SU-DHL-6 (cell line): ENCODE data around the gene RABEP2.

Experiments used
- CTCF ChIP-seq: fragments of 200-600 bp; sonication (generic); IDR thresholded peaks from one replicate; pipeline ENCODE4 v1.5.1; 2017; ENCODE audit warnings: antibody characterized with exemption, mild to moderate bottlenecking, low read length, moderate library complexity; ENCODE audit not compliant: insufficient read depth, poor library complexity, severe bottlenecking
- EZH2phosphoT487 ChIP-seq: fragments of 200-600 bp; sonication (generic), shearing (Covaris generic); conservative IDR thresholded peaks from 2 replicates; pipeline ENCODE4 v1.6.1; 2018; ENCODE audit warnings: mild to moderate bottlenecking, antibody characterized with exemption, low read length, moderate library complexity, mixed read lengths

DNA sequence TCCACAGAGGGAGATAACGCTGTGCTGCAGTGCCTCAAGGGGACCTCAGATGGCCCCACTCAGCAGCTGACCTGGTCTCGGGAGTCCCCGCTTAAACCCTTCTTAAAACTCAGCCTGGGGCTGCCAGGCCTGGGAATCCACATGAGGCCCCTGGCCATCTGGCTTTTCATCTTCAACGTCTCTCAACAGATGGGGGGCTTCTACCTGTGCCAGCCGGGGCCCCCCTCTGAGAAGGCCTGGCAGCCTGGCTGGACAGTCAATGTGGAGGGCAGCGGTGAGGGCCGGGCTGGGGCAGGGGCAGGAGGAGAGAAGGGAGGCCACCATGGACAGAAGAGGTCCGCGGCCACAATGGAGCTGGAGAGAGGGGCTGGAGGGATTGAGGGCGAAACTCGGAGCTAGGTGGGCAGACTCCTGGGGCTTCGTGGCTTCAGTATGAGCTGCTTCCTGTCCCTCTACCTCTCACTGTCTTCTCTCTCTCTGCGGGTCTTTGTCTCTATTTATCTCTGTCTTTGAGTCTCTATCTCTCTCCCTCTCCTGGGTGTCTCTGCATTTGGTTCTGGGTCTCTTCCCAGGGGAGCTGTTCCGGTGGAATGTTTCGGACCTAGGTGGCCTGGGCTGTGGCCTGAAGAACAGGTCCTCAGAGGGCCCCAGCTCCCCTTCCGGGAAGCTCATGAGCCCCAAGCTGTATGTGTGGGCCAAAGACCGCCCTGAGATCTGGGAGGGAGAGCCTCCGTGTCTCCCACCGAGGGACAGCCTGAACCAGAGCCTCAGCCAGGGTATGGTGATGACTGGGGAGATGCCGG lies 7.5 kb upstream of the RABEP2 start:
- no peak for TF ChIP-seq CTCF
- no peak for TF ChIP-seq EZH2phosphoT487
